CD4-positive, alpha-beta T cell treated with Interleukin-17A for 1 hour (primary cell): ENCODE results near the gene AKT2.
A peak's percentile ranks its signal among the peaks of the same experiment; 100 is the strongest.

Source experiments
- DNase-seq: peaks from one replicate; pipeline ENCODE4 v3.0.0-alpha.2; 2020

Gene AKT2

GRCh38 chr19:40216013-40216776 is 69.0 kb downstream of the AKT2 start:
- no peak for DNase-seq

DNA sequence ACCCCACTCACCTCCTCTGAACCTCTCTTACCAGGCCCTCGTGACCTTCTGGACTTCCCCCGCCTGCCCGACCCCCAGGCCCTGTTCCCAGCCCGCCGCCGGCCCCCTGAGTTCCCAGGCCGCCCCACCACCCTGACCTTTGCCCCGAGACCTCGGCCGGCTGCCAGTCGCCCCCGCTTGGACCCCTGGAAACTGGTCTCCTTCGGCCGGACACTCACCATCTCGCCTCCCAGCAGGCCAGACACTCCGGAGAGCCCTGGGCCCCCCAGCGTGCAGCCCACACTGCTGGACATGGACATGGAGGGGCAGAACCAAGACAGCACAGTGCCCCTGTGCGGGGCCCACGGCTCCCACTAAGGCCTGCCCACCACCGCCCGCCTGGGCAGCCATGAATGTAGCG is 70.2 kb downstream of the AKT2 start:
- DNase-seq = no peak

DNA sequence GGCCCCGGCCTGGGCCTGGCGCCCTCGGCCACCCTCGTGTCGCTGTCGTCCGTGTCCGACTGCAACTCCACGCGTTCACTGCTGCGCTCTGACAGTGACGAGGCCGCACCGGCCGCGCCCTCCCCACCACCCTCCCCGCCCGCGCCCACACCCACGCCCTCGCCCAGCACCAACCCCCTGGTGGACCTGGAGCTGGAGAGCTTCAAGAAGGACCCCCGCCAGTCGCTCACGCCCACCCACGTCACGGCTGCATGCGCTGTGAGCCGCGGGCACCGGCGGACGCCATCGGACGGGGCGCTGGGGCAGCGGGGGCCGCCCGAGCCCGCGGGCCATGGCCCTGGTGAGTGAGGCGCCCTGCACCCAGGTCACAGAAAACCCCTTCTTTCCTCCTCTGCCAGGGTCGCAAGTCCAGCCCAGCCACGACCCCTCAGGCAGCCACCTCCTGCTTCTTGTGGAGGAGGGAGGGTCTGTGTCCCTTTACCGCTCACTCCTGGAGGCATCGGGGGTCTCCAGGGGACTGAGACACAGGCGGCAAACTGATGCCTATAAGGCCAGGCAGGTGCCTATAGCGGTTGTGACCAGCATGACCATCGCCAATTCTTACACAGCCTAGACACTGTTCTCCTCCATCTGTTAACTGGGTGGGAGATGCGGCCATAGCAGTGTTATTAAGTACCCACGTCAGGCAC is 71.1 kb downstream of the AKT2 start:
- no peak for DNase-seq

DNA sequence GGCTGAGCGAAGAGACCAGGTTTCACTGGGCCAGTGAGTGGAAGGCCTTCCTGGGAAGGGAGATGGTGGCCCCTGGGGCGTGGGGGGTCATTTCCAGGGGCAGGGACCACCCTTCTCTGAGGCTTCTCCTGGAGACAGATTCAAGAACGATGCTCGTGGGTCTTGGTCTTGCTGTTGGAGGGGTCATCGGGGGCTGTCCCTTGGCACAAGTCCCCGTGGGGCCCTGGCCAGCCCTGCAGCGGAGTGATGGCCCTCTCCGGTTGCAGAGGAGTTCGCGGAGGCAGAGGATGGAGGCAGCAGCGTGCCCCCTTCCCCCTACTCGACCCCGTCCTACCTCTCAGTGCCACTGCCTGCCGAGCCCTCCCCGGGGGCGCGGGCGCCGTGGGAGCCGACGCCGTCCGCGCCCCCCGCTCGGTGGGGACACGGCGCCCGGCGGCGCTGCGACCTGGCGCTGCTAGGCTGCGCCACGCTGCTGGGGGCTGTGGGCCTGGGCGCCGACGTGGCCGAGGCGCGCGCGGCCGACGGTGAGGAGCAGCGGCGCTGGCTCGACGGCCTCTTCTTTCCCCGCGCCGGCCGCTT is 71.8 kb downstream of the AKT2 start:
- no peak for DNase-seq

GRCh38 chr19:40210889-40211288 is 74.3 kb downstream of the AKT2 start:
- no peak for DNase-seq

DNA sequence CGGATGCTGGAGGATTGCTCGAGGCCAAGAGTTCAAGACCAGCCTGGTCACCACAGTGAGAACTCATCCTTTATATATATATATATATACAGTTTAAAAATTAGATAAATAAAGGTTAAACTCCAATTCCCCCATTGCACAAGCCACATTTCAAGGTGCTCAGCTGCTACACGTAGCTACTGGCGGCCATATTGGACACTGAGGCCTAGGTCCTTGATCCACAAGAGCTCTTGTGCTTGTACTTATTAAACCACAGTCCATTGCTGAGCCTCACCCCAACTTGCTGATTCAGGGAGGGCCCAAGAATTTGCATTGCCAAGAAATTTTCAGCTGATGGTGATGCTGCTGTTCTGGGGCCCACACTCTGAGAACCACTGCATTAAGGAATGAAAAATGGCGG is 76.5 kb downstream of the AKT2 start:
- DNase-seq = no peak

GRCh38 chr19:40205760-40206159 is 79.4 kb downstream of the AKT2 start:
- no peak for DNase-seq

GRCh38 chr19:40204381-40204780 is 80.8 kb downstream of the AKT2 start:
- DNase-seq = no peak

DNA sequence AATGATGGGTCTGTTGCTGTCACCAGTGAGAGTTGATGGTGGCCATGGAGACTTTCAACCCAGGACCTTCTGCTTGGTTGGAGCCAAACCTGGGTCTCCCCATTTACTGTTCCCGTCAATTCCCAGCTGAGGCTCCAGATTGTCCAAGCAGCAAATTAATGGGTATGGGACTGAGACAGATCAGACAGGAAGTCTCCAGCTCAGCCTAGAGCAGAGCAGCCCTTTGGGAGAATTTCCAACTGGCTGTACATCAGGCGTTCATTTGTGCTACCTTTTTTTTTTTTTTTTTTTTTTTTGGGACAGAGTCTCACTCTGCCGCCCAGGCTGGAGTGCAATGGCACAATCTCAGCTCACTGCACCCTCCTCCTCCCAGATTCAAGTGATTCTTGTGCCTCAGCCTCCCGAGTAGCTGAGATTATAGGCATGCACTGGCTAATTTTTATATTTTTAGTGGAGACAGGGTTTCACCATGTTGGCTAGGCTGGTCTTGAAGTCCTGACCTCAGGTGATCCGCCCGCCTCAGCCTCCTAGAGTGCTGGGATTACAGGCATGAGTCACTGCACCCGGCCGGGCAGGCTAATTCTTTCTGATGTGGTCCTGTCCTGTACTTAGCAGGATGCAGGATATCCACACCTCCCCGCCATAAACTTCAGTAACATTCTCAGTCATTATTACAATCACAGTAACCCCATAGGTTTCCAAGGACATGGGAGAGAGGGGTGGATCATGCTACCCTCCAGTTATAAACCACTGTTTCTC is 84.6 kb downstream of the AKT2 start:
- DNase-seq = no peak

DNA sequence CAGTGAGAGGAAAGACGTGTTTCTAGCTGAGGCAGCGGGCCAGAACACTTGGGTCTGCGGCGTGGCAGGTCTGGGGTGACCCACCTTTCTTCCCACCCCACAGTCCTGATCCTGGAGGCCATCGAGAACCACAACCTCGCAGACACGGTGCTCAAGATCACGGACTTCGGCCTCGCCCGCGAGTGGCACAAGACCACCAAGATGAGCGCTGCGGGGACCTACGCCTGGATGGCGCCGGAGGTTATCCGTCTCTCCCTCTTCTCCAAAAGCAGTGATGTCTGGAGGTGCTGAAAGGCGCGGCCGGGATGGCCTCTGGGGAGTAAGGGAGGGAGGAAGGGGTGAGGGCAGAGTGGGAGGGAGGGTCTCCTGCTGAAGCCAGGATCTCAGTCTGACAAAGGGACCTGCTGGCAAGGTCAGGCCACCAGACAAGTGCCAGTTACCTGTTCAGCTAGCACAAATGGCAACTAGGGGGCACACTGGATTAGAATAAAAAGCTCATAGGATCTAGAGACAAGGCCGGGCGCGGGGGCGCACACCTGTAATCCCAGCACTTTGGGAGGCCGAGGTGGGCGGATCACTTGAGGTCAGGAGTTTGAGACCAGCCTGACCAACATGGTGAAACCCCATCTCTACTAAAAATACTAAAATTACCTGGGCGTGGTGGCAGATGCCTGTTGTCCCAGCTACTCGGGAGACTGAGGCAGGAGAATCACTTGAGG is 86.7 kb downstream of the AKT2 start:
- DNase-seq = no peak

DNA sequence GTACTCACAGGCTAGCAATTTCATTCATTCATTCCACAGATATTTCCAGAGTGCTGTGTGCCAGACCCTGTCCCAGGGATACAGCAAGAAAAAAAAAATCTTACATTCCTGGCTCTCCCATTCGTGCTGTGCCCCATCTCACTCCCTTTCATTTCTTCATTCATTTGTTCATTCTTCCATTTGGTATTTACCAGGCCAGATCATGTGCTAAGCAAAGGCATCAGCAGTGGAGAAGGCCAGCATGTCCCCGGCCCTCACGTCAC is 91.6 kb downstream of the AKT2 start:
- DNase-seq = no peak

DNA sequence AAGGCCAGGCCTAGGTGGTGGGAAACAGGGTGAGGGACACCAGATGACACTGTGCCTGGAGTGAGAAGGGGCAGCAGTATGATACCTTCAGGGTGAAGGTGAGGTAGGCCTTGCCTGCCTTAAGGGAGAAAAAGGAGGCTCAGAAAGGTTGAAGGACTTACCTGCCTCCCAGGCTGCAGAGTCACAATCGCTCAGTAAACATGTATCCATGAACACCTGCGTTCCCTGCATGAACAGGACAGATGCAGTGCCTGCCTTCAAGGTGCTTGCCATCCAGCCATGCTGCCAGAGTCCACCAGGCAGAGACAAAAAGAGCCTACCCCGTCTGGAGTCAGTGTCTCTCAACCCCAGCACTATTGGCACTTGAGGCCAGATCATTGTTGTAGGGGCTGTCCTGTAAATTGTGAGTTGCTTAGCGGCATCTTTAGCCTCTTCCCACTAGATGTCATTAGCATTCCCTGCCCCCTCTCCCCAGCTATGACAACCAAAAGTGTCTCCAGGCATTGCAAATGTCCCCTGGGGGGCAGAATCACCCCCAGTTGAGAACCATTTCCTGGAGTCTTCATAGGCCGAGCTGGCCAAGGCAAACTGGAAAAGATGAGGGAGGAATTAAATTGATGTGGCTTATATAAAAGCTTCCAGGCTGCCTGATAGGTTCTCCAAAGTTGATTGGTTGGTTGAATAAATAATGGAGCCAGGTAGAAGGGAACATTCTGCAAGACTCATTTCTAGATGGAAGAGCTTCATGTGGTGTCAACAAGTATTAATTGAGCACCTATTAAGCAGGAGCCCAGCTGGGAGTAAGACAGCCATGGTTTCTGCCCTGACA is 92.2 kb downstream of the AKT2 start:
- DNase-seq = no peak

DNA sequence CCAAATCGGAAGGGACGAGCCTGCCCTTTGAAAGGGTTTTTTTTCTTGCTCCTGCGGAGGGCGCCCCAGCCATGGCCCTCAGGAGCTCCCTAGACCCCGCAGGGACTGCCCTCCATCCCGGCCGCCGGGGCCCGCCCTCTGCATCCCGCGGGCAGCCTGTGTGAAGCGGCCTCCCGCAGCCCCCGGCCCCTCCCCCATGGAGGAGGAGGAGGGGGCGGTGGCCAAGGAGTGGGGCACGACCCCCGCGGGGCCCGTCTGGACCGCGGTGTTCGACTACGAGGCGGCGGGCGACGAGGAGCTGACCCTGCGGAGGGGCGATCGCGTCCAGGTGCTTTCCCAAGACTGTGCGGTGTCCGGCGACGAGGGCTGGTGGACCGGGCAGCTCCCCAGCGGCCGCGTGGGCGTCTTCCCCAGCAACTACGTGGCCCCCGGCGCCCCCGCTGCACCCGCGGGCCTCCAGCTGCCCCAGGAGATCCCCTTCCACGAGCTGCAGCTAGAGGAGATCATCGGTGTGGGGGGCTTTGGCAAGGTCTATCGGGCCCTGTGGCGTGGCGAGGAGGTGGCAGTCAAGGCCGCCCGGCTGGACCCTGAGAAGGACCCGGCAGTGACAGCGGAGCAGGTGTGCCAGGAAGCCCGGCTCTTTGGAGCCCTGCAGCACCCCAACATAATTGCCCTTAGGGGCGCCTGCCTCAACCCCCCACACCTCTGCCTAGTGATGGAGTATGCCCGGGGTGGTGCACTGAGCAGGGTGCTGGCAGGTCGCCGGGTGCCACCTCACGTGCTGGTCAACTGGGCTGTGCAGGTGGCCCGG is 93.1 kb downstream of the AKT2 start:
- peak; percentile 19 for DNase-seq

DNA sequence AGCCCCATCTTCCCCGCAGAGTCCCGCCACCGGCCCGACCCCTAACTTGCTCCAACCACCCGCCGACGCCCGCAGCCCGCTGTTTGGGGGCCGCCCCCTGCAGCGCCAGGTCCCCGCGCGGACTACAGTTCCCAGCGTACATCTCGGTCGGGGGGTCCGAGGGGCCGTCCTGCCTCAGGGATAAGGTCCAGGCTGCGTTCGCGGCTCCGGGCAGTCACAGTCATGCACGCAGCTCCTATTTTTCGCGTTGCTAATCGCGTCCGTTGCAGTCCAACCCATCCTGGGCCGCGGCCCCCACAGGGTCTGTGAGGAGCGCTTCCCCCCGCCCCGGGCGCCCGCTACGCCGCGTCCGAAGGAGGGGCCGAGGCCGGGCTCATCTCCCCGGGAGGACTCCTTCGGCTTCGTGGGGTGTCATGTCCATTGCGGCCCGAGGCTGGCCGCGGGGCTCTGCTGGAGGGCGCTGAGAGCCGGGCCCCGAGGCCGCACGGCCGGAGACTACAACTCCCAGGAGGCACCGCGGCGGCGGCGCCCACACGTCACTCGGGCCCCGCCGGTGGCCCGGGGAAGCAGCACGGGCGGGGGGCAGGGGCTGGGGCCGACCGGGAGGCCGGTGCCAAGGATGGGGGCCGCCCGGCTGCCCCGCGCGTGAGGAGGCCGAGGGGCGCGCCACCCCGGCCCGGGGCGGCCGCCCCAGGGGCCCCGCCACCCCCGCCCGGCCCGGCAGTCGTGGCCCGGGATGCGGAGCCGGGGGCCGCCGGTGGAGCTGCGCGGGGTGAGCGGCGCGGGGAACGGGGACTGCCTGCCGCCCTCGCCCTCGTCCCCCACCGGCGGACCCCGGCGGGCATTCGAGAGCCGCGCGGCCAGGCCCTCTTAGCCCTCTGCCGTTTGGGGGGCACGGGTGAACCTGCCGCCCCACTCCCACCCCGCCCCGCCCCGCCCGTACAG is 94.0 kb downstream of the AKT2 start, which contains the start of gene MAP3K10:
Gene MAP3K10, plus strand, starts transcription at position 536 of the 945 bp plus-strand sequence. CDS start 606 bp downstream, outside the sequence.
- DNase-seq = peak; percentile 80

DNA sequence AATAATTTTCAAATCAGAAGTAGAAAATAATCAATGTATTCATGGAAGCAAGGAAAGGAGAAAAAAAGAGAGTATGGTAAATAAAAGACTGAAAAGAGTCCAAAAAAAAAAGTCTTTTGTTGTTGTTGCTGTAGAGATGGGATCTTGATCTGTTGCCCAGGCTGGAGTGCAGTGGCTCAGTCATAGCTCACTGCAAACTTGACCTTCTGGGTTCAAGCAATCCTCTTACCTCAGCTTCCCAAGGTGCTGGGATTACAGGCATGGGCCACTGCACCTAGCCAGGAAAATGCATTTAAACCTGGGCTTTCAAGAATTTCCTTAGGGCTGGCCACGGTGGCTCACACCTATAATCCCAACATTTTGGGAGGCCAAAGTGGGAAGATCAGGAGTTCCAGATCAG is 100.9 kb downstream of the AKT2 start:
- DNase-seq = no peak
